HL-60 (cell line): ENCODE results near the gene SERPINE2.

ENCODE experiments used
- DNase-seq, 2 experiments: peaks; one replicate each; pipeline ENCODE4 v3.0.0-alpha.2; 2010 to 2020; ENCODE audit warnings: low read depth in 1 of 2, low spot score in 1 of 2
- H3K27ac ChIP-seq: fragments of 250-450 bp; sonication (Bioruptor Pico); replicated peaks from 2 replicates; pipeline ENCODE4 v1.5.1; 2020; ENCODE audit warnings: mild to moderate bottlenecking, moderate library complexity
- H3K27me3 ChIP-seq: fragments of 250-450 bp; sonication (Bioruptor Pico); 2 replicates; pipeline ENCODE4 v1.5.1; 2021; ENCODE audit warnings: mild to moderate bottlenecking, moderate library complexity; ENCODE audit not compliant: insufficient read depth, poor library complexity, severe bottlenecking
- H3K4me3 ChIP-seq: replicated peaks from 2 replicates; pipeline ENCODE4 v1.5.1; 2011; ENCODE audit warnings: mild to moderate bottlenecking, control low read depth, low read length; ENCODE audit not compliant: insufficient read depth
- CTCF ChIP-seq: IDR thresholded peaks from one replicate; pipeline ENCODE4 v1.5.1; 2011; ENCODE audit warnings: low read length, control low read depth, inconsistent platforms; ENCODE audit not compliant: insufficient read depth
- GABPA ChIP-seq: IDR thresholded peaks from 2 replicates; pipeline ENCODE4 v1.6.1; 2012; ENCODE audit warnings: low read depth
- POLR2AphosphoS5 ChIP-seq: IDR thresholded peaks from 2 replicates; pipeline ENCODE4 v1.6.1; 2012; ENCODE audit warnings: low read depth
- REST ChIP-seq: IDR thresholded peaks from 2 replicates; pipeline ENCODE4 v1.6.1; 2012; ENCODE audit warnings: low read depth; ENCODE audit not compliant: insufficient replicate concordance
- SPI1 ChIP-seq: IDR thresholded peaks from 2 replicates; pipeline ENCODE4 v1.6.1; 2012; ENCODE audit warnings: low read depth, mild to moderate bottlenecking, borderline replicate concordance

The SERPINE2 gene

GRCh38 chr2:223947711-223948205 lies 91.3 kb downstream of the SERPINE2 start:
- DNase-seq = no peak
- H3K27me3 ChIP-seq = no peaks in the 10 kb centered on the region
- H3K27ac ChIP-seq = no peak overlapping the region
- no peak overlapping the region for H3K4me3 ChIP-seq
- TF ChIP-seq REST (no peak), CTCF (no peak), GABPA (no peak)

- Histone ChIP-seq H3K4me3 (peak overlapping the region; percentile 98), H3K27me3 (no peaks in the 10 kb centered on the region), H3K27ac (no peak overlapping the region)
- DNase-seq = no peak
- no peak for TF ChIP-seq POLR2AphosphoS5
- TF ChIP-seq REST = no peak
- TF ChIP-seq SPI1 = no peak
- TF ChIP-seq CTCF = no peak
- TF ChIP-seq GABPA = no peak
These were observed 93.3 kb downstream of the SERPINE2 start for GRCh38 chr2:223945755-223946154.

GRCh38 chr2:223944703-223945531 lies 94.2 kb downstream of the SERPINE2 start, which contains the start of gene WDFY1:
Gene WDFY1 (minus strand): TSS chr2:223945335. CDS start chr2:223945284, 51 bp downstream.
- peak within 1 kb of the TSS; percentile 73 for H3K27ac ChIP-seq
- peak in 1 of 2 experiments; percentile 84 for DNase-seq
- no peaks in the 10 kb centered on the region for H3K27me3 ChIP-seq
- peak within 1 kb of the TSS; percentile 98 for H3K4me3 ChIP-seq
- TF ChIP-seq POLR2AphosphoS5 (peak; percentile 83), REST (no peak)
